Liver (tissue), 9 donors: Measurements from ENCODE around the gene EBF3. TPM values are rescaled to one million over a fixed set of nuclear protein-coding genes. Genes with fewer than 3 reads are reported as not detected.

Experiments
- DNase-seq: peaks from one replicate; pipeline ENCODE4 v3.0.0-alpha.2; 2017; ENCODE audit warnings: low spot score
- H3K27ac ChIP-seq, 2 donors: one replicate each; pipeline ENCODE4 v1.7.0; 2013; ENCODE audit warnings: inconsistent platforms in 2 of 2, low read length in 2 of 2, control low read depth in 1 of 2, low read depth in 1 of 2, mild to moderate bottlenecking in 1 of 2
- H3K27me3 ChIP-seq, 4 donors: one replicate each; pipeline versions ENCODE4 v1.6.1 to v1.7.0; 2013; ENCODE audit warnings: low read length in 3 of 4, inconsistent platforms in 1 of 4, mild to moderate bottlenecking in 1 of 4, moderate library complexity in 1 of 4; ENCODE audit not compliant: control insufficient read depth in 4 of 4, insufficient read depth in 4 of 4
- H3K36me3 ChIP-seq, 4 donors: one replicate each; pipeline versions ENCODE4 v1.6.1 to v1.7.0; 2013; ENCODE audit warnings: low read length in 3 of 4, mild to moderate bottlenecking in 3 of 4, low read depth in 1 of 4, moderate library complexity in 1 of 4; ENCODE audit not compliant: control insufficient read depth in 4 of 4, insufficient read depth in 3 of 4
- H3K4me1 ChIP-seq, 4 donors: one replicate each; pipeline versions ENCODE4 v1.6.1 to v1.7.0; 2013; ENCODE audit warnings: low read length in 3 of 4, mild to moderate bottlenecking in 3 of 4, moderate library complexity in 1 of 4; ENCODE audit not compliant: control insufficient read depth in 4 of 4, insufficient read depth in 4 of 4
- H3K4me3 ChIP-seq, 3 donors: one replicate each; pipeline versions ENCODE4 v1.6.1 to v1.7.0; 2013; ENCODE audit warnings: low read length in 3 of 3, control low read depth in 1 of 3, low read depth in 1 of 3, mild to moderate bottlenecking in 1 of 3
- H3K9ac ChIP-seq, 2 donors: one replicate each; pipeline ENCODE4 v1.7.0; 2013; ENCODE audit warnings: low read length in 2 of 2, mild to moderate bottlenecking in 2 of 2, moderate library complexity in 2 of 2, control low read depth in 1 of 2, low read depth in 1 of 2
- H3K9me3 ChIP-seq, 4 donors: one replicate each; pipeline versions ENCODE4 v1.6.1 to v1.7.0; 2013; ENCODE audit warnings: low read length in 3 of 4; ENCODE audit not compliant: control insufficient read depth in 4 of 4
- ATF3 ChIP-seq: IDR thresholded peaks from 2 replicates; pipeline ENCODE4 v1.6.1; 2016; ENCODE audit warnings: antibody characterized with exemption
- CTCF ChIP-seq: fragments of 150-350 bp; IDR thresholded peaks from 2 replicates; pipeline ENCODE4 v1.5.1; 2017; ENCODE audit warnings: improper control_type of control experiment, low read depth, low read length; ENCODE audit not compliant: missing input control
- EGR1 ChIP-seq, 2 donors: IDR thresholded peaks; 2 replicates each; pipeline ENCODE4 v1.6.1; 2016 to 2018; ENCODE audit warnings: antibody characterized with exemption in 2 of 2, low read depth in 2 of 2
- FOXA1 ChIP-seq: IDR thresholded peaks from 2 replicates; pipeline ENCODE4 v1.6.1; 2016; ENCODE audit warnings: antibody characterized with exemption
- FOXA2 ChIP-seq: IDR thresholded peaks from 2 replicates; pipeline ENCODE4 v1.6.1; 2016; ENCODE audit warnings: antibody characterized with exemption
- HNF4A ChIP-seq, 2 donors: conservative IDR thresholded peaks; 2 replicates each; pipeline ENCODE4 v1.6.1; 2016; ENCODE audit warnings: antibody characterized with exemption in 2 of 2, mild to moderate bottlenecking in 2 of 2
- HNF4G ChIP-seq: IDR thresholded peaks from 2 replicates; pipeline ENCODE4 v1.6.1; 2016; ENCODE audit warnings: antibody characterized with exemption
- MAX ChIP-seq: IDR thresholded peaks from 2 replicates; pipeline ENCODE4 v1.6.1; 2016; ENCODE audit warnings: antibody characterized with exemption
- NR2F2 ChIP-seq: IDR thresholded peaks from 2 replicates; pipeline ENCODE4 v1.6.1; 2016; ENCODE audit warnings: antibody characterized with exemption
- RAD21 ChIP-seq, 2 donors: IDR thresholded peaks; 2 replicates each; pipeline ENCODE4 v1.6.1; 2016; ENCODE audit warnings: antibody characterized with exemption in 2 of 2, mild to moderate bottlenecking in 2 of 2
- REST ChIP-seq: IDR thresholded peaks from 2 replicates; pipeline ENCODE4 v1.6.1; 2016; ENCODE audit warnings: antibody characterized with exemption, mild to moderate bottlenecking
- RXRA ChIP-seq, 2 donors: IDR thresholded peaks; 2 replicates each; pipeline ENCODE4 v1.6.1; 2017 to 2018; ENCODE audit warnings: antibody characterized with exemption in 2 of 2, mild to moderate bottlenecking in 1 of 2
- SP1 ChIP-seq: IDR thresholded peaks from 2 replicates; pipeline ENCODE4 v1.6.1; 2018; ENCODE audit warnings: antibody characterized with exemption, mild to moderate bottlenecking
- TAF1 ChIP-seq: conservative IDR thresholded peaks from 2 replicates; pipeline ENCODE4 v1.6.1; 2016; ENCODE audit warnings: antibody characterized with exemption, mild to moderate bottlenecking
- YY1 ChIP-seq: IDR thresholded peaks from 2 replicates; pipeline ENCODE4 v1.6.1; 2016; ENCODE audit warnings: antibody characterized with exemption, mild to moderate bottlenecking
- ZBTB33 ChIP-seq: IDR thresholded peaks from 2 replicates; pipeline ENCODE4 v1.6.1; 2016; ENCODE audit warnings: antibody characterized with exemption
- WGBS: extraction: QIAGEN DNeasy Blood & Tissue Kit; methylation state at CpG from one replicate; pipeline ENCODE4 v1.1.7; 2013; 5-methylcytosine and 5-hydroxymethylcytosine counted together
- polyA plus RNA-seq, 2 donors: library from polyadenylated mRNA; stranded (reverse) in 1 of 2; unstranded in 1 of 2; fragments of 200-250 nt in 1 of 2; fragments of >200 nt in 1 of 2; fragmentation: Nextera tagmentation in 1 of 2; extraction: Ambion mirVana in 1 of 2; gene quantifications; one replicate each; pipeline versions ENCODE4 v1.2.1 to v1.2.3, GENCODE V29; 2013 to 2015
- total RNA-seq, 2 donors: library from RNA; depleted of rRNA; stranded (reverse); fragments of >200 nt; gene quantifications; one replicate each; pipeline ENCODE4 v1.2.3, GENCODE V29; 2014
- donor health status: healthy.
- donor health status: healthy.
- donor health status: healthy.
- donor health status: healthy.
- donor health status: healthy.

EBF3 gene
- total and polyA plus RNA-seq, 4 donors: 0.02 to 0.08 TPM; not detected in 2

- DNase-seq: no peak
- H3K27ac ChIP-seq: no peak overlapping the region
- H3K9ac ChIP-seq: no peak overlapping the region
- peaks cover 8 to 46% (median 20%) of the 10 kb centered on the region in 4 donors for H3K27me3 ChIP-seq
- TF ChIP-seq ZBTB33: no peak
- no peak for TF ChIP-seq EGR1 (IDR thresholded peaks at IDR 0.05; ENCODE audit: low read depth in 2 of 2)
- no peak for TF ChIP-seq NR2F2
- TF ChIP-seq MAX: no peak
- TF ChIP-seq RAD21 (IDR thresholded peaks at IDR 0.05): no peak
- no peak for TF ChIP-seq REST
- TF ChIP-seq ATF3: no peak
- TF ChIP-seq HNF4G: no peak
- no peak for TF ChIP-seq CTCF
- TF ChIP-seq FOXA1: no peak
- TF ChIP-seq FOXA2: no peak
- TF ChIP-seq SP1: no peak
- no peak for TF ChIP-seq RXRA (IDR thresholded peaks at IDR 0.05)
- TF ChIP-seq HNF4A (conservative IDR thresholded peaks at IDR 0.05): no peak
- no peak for TF ChIP-seq TAF1
- TF ChIP-seq YY1: no peak
- WGBS: 12% methylated on average over 14 of the region's 14 CpGs
- H3K4me1 ChIP-seq: peaks cover 22 to 47% (median 31%) of the 10 kb centered on the region in 4 donors
- no peaks in the 10 kb centered on the region for H3K36me3 ChIP-seq
- H3K9me3 ChIP-seq: peaks cover 0 to 3% (median 0%) of the 10 kb centered on the region in 4 donors
- H3K4me3 ChIP-seq: no peak overlapping the region
These were observed 3.5 kb downstream of the EBF3 start for GRCh38 chr10:129960481-129961156.
